Stimulated activated CD4-positive, alpha-beta T cell treated with anti-CD3 and anti-CD28 coated beads, Interleukin-12 subunit alpha, Interleukin-12 subunit beta, amount 100 ng/mL, for 24 hours (primary cell): ENCODE measurements around the gene GNAS.
A peak's percentile ranks its signal among the peaks of the same experiment; 100 is the strongest.

Experiments used
- DNase-seq, 2 experiments: peaks; one replicate each; pipeline ENCODE4 v3.0.0-alpha.2; 2020; ENCODE audit warnings: low read depth in 2 of 2

GNAS gene

DNA sequence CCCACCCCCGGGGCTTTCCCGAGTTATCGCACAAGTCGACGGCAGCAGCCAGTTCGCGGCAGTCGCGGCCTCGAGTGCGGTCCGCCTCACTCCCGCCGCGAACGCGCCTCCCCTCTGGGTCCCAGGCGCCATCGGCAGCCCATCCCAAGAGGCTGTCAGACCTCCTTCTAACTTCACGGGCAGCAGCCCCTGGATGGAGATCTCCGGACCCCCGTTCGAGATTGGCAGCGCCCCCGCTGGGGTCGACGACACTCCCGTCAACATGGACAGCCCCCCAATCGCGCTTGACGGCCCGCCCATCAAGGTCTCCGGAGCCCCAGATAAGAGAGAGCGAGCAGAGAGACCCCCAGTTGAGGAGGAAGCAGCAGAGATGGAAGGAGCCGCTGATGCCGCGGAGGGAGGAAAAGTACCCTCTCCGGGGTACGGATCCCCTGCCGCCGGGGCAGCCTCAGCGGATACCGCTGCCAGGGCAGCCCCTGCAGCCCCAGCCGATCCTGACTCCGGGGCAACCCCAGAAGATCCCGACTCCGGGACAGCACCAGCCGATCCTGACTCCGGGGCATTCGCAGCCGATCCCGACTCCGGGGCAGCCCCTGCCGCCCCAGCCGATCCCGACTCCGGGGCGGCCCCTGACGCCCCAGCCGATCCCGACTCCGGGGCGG, 1.6 kb downstream of the GNAS start:
- no peak for DNase-seq

DNA sequence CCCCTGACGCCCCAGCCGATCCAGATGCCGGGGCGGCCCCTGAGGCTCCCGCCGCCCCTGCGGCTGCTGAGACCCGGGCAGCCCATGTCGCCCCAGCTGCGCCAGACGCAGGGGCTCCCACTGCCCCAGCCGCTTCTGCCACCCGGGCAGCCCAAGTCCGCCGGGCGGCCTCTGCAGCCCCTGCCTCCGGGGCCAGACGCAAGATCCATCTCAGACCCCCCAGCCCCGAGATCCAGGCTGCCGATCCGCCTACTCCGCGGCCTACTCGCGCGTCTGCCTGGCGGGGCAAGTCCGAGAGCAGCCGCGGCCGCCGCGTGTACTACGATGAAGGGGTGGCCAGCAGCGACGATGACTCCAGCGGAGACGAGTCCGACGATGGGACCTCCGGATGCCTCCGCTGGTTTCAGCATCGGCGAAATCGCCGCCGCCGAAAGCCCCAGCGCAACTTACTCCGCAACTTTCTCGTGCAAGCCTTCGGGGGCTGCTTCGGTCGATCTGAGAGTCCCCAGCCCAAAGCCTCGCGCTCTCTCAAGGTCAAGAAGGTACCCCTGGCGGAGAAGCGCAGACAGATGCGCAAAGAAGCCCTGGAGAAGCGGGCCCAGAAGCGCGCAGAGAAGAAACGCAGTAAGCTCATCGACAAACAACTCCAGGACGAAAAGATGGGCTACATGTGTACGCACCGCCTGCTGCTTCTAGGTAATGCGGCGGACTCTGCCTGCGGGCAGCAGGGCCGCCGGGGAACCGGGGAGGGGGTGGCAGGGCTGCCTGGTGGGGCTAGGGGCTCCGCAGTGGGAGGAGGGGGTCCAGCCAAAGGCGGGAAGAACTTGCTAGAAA, 2.3 kb downstream of the GNAS start:
- DNase-seq, result no peak

DNA sequence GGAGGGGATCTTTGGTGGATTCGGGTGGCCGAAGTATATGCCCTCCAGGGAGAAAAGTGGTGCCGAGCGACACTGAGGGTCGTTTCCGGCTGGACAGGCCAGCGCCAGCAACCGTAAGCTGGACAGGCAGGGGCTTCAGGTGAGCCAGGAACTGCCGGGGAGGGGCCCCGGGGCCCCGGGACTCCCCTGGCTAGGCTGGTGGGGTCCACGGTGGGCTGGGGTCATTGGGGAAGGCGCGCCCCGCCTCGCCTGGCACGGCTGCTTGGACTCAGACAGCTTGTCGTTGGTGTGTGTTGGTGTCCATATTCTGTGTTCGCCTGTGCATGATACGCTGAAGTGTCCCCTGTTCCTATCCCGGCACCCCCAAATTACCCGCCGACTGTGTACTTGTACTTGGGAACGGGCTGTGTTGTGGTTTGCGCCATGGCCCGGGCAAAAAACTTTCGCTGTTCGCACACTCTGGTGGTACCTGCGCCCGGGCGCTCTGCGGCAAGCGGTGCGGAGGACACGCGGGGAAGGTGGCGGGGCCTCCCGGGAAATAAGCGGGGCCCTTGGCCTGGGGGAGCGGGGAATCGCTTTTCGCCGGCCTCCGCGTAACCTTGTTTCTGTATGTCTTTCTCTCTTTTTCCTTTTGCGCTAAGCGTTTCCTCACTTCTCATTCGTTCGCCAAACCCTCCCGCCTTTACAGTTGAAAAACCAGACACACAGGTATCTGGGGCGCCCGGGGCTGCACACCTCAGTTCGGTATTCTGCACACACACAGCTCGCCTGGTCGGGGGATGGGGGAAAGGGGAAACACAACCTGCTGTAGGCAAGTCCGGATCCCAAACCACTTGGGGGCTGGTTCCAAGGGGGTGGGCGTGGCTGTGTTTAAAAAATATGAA, 3.2 kb downstream of the GNAS start:
- DNase-seq, result no peak

DNA sequence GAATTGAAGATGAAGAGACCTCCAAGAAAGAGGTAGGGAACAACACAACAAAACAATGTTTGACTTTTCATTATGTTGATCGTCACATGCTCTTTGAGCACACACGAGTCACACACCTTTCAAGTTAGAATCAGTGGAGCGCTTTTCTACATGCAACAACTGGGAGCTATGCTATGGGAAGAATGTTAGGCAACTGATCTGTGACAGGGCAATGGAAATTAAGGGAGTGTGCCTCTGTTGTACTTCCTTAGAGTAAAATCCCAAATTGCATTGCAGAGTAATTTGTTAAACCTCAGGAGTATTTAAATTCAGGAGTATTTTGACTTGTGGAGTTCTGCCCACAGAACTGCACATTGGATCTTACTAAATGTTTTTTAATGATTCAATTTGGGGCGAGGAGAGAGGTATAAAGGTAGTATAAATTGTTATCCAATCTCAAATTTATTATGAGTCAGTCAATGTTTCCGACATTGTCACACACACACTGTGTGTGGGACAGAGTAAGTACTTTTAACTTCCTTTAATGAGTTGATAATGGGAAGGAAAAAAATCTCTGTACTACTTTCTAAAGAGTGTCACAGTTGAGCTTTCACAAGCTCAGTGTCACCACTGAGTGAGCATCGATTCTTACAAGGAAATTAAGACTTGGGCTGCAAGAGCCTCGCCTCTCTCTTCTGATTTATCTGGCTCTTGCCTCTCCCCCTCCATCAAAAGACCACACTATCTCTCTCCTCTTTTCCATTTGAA, 10.7 kb downstream of the GNAS start:
- no peak for DNase-seq

DNA sequence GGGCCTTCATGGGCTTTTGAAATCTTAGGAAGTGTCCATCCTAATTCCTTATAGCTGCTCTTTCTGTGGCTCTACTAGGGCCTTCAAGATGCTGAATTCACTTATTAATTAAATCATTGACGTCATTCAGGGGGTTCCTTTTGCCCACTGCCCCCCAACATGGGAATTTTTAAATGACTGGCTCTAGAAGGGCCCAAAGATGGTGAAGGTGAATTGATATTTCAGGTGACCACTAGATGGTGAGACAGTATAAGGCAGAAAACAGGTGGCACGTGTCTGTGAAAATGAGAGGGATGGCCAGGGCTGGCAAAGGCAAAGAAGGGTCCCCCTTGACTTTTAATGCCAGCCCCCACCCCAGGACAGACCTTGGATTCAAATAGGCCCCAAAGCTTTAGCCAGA, 11.8 kb downstream of the GNAS start:
- DNase-seq, result no peak

DNA sequence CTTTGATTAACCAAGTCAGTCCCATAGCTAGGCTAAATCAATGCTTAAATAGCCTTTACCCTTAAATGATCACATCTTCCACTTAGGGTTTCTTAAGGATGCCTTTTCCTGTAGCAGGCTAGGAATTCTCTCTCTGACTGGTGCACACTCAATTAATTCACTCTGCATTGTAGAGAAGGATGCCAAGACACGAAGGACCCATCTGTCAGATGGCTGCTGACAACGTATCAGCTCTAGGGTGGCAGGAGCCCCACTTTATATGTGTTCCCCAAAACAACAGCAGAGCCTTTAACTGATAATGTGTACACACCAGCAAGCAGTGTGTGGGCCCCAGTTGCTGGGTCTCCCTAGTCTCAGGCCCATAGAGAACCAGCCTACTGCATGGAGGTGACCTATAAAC, 13.3 kb downstream of the GNAS start:
- DNase-seq, result no peak

DNA sequence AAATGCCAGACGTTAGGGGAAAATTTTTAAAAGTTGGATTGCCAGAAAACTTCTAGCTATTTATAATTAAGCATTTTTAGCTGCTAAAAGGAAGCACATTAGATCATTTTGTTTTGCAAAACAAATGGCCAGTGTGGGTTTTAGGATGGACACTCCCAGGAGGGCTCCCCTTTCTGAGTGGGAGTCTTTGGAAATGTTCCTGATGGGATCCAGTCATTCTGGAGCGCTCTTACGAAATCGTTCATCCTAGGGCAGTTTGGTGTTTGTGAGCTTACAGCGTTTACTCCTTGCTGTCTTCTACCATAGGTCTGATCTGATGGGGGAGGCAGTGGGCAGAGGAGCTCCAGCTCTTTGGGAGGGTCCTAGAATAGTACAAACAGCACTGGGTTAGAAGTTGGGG, 14.7 kb downstream of the GNAS start:
- no peak for DNase-seq

DNA sequence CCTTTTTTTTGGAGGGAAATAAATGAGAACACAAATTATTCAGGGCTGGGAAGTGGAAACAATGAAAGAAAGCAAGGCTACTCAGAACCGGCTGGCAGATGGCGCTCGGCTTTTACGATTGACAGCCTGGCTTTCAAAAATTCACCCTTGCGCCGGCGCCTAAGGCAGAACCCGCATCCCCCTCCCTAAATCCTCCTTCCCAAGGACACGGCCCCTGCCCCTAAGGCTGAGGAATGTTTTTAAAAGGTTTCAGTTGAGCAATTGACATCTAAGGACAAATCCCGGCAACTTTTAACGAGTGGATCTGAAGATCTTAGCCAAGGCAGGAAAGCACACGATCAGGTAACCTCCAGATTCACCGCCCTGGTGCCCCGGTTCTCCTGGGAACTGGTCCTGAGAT, 16.3 kb downstream of the GNAS start:
- no peak for DNase-seq

DNA sequence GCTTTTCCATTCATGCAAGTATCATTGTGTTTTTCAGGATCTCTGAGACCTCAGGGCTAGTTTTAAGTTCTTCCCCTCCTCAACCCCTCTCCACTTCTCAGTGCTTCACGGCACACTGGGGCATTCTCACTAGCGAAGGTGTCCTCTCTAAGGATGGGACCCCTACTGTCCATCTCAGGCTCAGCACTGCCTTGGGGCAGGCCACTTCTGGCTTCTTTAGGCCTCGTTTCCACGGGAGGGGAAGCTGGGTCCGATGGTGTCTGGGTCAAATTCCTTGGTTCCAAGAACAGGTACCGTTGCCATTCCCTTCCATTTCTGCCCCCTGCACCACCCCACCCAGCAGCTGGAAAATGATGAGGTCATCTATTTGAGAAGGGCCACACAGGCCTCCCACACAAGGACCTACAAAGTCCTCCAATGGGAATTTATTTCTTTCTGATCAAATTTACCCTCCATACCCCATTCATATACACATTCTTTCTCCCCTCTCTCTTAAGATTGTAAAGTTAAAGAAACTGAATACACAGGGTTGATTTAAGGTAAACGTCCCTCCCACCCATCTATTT, 17.2 kb downstream of the GNAS start:
- no peak for DNase-seq

DNA sequence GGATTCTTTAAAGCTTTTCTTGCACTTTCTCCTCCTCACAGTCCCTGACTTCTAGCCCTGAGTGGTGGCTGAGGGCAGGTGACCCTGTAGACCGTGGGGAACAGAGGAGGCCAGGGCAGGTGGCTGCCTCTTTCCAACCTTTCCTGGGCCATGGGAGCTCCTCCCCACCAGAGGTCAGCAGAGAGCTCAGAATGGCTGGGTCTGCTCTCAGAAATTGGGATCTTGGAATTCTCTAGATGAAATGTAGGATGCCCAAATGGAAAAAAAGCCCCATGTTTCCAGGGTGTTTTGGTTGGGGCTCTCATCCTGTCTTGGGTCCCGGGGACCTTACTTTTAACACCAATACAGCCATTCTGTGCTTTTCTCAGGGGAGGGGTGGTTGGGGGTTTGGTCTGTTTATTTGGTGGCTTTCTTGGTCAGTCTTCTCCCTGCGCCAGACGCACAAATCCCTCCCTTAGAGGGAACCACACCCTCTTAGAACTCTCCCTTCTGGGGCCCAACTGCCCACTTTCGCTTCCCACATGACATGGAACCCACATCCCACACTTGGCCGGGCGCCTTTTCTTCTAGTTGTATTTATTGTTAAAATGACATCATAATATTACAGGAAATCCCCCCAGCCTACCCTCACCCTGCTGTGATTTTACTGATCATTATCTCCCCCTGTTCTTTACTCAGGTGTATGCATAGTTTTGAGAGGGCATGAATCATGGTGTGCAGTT, 17.9 kb downstream of the GNAS start:
- peak in 1 of 2 experiments; percentile 50 for DNase-seq

DNA sequence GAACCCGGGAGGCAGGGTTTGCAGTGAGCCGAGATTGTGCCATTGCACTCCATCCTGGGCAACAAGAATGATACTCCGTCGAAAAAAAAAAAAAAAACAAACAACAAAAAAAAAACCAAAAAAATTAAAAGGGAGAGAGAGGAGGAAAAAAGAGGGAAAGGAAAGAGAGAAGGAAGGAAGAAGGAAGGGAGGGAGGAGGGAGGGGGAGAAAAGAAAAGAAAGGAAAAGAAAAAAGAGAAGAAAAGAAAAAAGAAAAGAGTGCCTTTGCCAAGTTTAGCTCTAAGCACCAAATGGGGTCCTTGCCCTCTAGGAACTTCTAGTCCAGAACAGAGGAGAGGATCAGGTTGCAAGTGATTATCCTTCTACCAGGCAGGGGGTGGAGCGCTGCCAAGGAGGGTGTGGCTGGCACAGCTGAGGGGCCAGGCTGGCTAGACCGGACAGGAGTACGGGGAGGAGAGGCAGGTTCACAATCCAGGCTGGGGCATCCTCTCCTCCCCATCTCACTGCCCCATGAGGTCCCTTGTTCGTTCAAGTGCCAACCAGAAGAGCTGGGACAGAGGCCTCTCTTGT, 19.1 kb downstream of the GNAS start:
- DNase-seq, result no peak

DNA sequence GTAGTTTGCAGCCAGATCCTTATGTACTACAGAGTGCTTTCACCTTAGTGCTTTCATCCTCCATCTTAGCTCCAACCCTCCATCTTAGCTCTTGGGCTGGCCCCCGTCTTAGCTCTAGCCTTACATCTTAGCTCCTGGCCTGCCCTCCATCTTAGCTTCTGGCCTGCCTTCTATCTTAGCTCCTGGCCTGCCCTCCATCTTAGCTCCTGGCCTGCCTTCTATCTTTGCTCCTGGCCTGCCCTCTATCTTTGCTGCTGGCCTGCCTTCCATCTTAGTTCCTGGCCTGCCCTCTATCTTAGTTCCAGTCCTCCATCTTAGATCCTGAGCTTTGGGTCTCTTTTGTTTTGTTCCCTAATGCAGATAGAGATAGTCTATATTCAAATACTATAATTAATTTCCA, 22.0 kb downstream of the GNAS start:
- DNase-seq, result no peak

DNA sequence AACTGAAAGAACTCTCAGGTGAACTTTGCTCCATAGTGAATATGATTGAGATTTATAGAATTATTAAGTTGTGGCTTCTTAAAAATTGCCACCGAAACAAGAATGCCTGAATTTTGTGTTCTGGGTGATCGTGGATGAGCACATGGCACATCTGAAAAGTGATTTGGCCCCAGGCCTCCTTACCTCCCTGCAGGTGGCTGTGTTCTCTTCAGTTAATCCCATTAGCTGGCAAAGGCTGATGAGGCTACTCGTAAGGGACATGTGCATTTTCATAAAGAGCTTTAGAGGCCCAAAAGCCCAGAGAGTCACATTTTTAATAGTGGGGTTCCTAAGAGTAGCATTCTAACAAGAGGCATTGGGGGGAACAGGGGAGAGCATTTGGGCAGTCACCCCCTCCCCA, 22.6 kb downstream of the GNAS start:
- DNase-seq, result no peak

DNA sequence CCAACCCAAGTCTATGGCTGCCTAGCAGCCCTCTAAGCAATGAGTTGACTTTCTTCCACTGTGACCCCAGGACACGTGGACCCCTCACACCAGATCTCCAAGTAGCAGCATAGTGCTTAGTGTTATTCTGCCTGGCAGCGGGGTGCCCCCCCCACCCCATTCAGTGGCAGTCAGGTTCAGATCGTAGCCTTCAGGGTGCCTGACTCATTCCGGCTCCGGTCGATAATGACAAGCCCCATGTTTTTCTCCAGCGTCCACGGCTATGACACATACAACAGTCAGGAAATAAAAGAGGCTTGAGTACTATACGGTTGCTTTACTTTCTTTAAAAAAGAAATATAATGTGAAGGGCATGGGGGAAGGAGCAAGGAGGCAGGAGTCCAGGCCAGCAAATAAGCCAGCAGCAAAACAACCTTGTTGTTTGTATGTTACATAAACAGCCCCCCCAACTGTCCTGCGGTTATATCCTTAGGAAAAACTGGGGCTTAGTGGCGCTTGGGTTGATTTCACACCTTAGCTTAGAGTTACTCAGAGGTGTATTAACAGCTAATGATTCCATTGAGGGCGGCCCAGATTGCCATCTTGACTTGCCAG, 23.1 kb downstream of the GNAS start:
- DNase-seq, result no peak

DNA sequence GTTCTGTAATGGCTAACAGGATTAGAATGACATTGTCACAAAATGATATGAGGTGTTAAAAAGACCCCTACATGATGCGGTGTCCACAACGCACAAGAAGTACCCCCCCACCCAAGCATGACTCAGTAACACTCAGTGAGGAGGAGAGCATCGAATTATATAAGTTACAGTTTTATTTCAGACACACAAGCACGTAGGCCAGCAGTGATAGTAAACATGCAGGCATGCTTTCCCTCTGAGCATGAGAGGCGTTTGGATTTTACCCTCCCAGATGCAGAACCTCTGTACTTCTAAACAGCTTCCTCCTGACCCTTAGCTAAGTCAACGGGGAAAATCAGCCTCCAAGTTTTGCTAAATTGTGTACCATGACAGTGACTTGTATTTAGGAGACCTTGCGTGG, 23.9 kb downstream of the GNAS start:
- no peak for DNase-seq

DNA sequence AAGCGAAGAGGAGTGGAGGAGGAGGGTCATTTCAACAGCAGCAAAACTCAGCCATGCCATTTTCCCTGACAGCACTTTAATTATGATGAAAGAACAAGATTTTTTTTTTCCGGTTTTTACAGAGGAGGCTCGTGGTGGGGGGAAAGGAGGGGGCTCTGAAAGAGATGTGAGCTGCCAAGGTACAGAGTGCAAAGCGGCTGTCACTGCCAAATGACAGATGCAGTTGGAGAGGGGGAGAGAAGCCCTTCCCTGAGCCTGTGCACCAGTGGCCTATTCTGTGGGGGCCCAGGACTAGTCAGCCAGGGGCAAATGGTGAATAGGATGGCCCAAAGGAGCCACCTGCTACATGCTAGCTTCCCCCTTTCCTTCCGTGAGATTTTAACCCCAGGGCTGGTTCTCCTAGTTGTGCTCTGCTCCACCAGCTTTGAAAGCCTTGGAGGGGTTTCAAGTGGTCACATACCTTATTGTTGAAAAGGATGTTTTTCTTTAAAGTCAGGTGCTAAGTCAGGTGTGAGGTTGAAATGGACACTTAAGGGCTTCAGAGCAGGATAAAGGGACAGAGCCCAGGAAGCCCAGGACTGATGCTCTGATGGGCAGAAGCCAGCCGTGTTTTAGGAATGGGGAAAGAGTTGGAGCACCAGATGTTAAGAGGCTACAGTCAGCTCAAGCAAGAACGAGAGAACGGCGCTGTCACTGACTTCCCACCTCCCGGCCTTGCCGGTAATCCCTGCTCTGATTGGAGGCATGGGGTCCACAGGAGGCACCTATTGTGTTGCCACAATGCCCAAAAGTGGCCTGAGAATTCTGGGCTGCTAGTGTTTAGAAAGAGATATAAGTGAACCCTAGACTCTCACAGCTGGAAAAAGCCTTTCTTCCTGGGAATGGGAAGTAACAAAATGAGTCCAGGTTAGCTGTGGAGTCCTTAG, 24.8 kb downstream of the GNAS start:
- DNase-seq, result no peak

DNA sequence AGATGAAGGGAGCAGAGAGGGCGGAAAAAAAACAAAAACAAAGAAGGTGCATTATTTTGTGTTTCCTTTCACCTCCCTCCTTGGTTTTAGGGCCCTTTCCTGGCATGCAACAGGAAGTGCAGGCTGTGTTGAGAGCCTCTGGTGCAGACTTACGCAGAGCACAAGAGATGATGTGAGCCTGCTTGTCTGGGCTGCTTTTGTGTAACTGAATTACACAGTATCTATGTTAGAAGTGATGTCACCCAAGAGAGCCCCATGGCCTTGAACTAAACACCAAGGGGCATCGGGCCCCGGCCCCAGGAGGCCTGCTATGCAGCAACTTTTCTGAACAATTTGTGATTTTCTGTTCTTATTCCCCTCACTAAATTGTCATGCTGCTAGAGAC, 25.5 kb downstream of the GNAS start:
- no peak for DNase-seq

DNA sequence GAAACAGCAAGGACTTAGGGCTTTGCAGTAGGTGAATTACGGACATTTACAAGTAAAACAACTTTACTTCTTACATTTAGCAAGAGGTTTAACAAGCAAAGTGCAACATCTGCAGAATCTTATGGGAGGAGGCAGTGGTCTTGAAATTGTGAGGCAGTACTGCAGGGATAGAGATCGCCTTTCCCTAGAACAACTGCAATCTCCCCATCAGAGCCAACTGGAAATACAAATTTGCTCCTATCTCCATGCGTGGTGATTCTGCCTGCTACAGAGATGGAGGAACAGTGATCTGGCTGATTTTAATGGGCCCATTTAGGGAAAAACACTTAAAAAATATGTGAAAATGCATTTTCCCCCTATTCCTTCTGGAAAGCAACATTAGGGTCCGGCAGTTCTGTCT, 25.9 kb downstream of the GNAS start:
- no peak for DNase-seq

DNA sequence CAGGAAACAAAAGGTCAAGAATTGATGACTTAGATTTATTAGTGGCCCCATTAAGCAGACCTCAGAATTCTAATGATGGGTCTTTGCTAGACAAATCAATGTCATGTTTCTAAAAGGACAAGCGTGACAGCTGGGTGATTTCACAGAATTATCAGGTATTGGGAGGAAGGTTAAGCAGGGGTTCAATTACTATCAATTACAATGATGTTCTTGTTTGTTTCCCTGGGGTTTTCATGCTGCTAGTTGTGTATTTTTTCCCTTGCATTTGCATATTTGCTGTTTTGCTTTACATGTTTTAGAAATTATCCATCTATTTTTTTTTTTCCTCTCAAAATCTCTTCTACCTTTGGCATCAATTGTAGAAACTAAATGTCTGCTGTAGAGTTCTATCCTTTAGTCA, 27.9 kb downstream of the GNAS start:
- DNase-seq, result no peak
